NCI-H2081 (cell line): ENCODE measurements around the gene SDS.
"Not testable (repeated sequence)": the region's sequence is repeated elsewhere in the genome, so short reads cannot be mapped to it uniquely, and the experiment has no call there.

ENCODE experiments used
- DNase-seq, 2 experiments: peaks; one replicate each; lab custom pipeline; 2025; lab: John Stamatoyannopoulos, UW

The SDS gene

GRCh38 chr12:113374823-113375428 lies 28.8 kb downstream of the SDS start:
- no peak for DNase-seq

- no peak for DNase-seq
Measured at GRCh38 chr12:113373969-113374368, 29.7 kb downstream of the SDS start.

- no peak for DNase-seq
Measured at GRCh38 chr12:113373440-113373839, 30.2 kb downstream of the SDS start.

GRCh38 chr12:113372371-113372770 lies 31.3 kb downstream of the SDS start:
- no peak for DNase-seq

GRCh38 chr12:113371808-113372207 lies 31.9 kb downstream of the SDS start:
- DNase-seq, result no peak

GRCh38 chr12:113370923-113371682 lies 32.6 kb downstream of the SDS start:
- DNase-seq, result no peak

- no peak for DNase-seq
Measured at GRCh38 chr12:113369391-113369985, 34.2 kb downstream of the SDS start.

GRCh38 chr12:113368331-113368730 lies 35.4 kb downstream of the SDS start:
- DNase-seq, result no peak

GRCh38 chr12:113366827-113367226 lies 36.9 kb downstream of the SDS start:
- DNase-seq, result no peak

GRCh38 chr12:113365639-113366395 lies 37.9 kb downstream of the SDS start:
- no peak for DNase-seq

- no peak for DNase-seq
Measured at GRCh38 chr12:113364698-113365097, 39.0 kb downstream of the SDS start.

- no peak for DNase-seq
Measured at GRCh38 chr12:113361574-113362370, 41.9 kb downstream of the SDS start.

GRCh38 chr12:113359939-113360748 lies 43.5 kb downstream of the SDS start:
- DNase-seq, result no peak

- no peak for DNase-seq
Measured at GRCh38 chr12:113359133-113359938, 44.4 kb downstream of the SDS start.

- DNase-seq, result peak; percentile 83 to 87
Measured at GRCh38 chr12:113358381-113359132, 45.1 kb downstream of the SDS start, which contains the start of gene PLBD2. PLBD2 (plus strand) TSS chr12:113358587; CDS start chr12:113358601, 14 bp downstream.

GRCh38 chr12:113354192-113354591 lies 49.5 kb downstream of the SDS start:
- not testable (repeated sequence) for DNase-seq

- no peak for DNase-seq
Measured at GRCh38 chr12:113351089-113351488, 52.6 kb downstream of the SDS start.

- DNase-seq, result no peak
Measured at GRCh38 chr12:113348849-113349536, 54.7 kb downstream of the SDS start.

GRCh38 chr12:113347892-113348291 lies 55.8 kb downstream of the SDS start:
- no peak for DNase-seq
